Fibroblast of lung (primary cell): ENCODE results near the gene ATOH7.

ENCODE experiments used
- CTCF ChIP-seq, 2 donors: IDR thresholded peaks in 1 of 2; conservative IDR thresholded peaks in 1 of 2; 1 replicate in 1 of 2; 2 replicates in 1 of 2; pipeline ENCODE4 v1.5.1; 2011 to 2012; ENCODE audit warnings: low read length in 2 of 2, control low read depth in 1 of 2, inconsistent platforms in 1 of 2, low read depth in 1 of 2, mild to moderate bottlenecking in 1 of 2
- EZH2 ChIP-seq: IDR thresholded peaks from 2 replicates; pipeline ENCODE4 v1.5.1; 2012; ENCODE audit warnings: low read length, control low read depth, mild to moderate bottlenecking; ENCODE audit errors: missing control alignments

DNA sequence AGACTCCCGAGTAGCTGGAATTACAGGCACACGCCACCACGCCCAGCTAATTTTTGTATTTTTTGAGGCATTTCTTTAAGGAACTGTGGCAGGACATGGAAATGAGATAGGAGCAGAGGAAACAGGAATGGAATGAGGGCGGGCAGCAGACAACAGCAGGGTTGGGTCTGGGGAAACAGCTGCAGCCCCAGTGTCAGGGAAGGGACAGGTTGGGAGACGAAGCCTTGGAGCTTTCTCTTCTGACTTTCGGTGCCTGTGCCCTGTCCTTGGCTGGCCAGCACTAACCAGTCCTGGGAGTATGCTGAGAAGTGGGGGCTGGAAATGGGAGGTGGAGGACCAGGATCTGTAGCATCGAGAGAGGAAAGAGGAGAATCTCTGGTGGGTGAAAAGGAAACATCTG lies 47.4 kb downstream of the ATOH7 start:
- no peak for TF ChIP-seq CTCF (conservative IDR thresholded peaks at IDR 0.05 in 1 of 2, IDR thresholded peaks at IDR 0.05 in 1 of 2; ENCODE audit: low read depth in 1 of 2, low read length in 2 of 2)
- TF ChIP-seq EZH2, result no peak
